ENCODE data around the gene ELOA. TPM values are rescaled to one million over a fixed set of nuclear protein-coding genes. Genes with fewer than 3 reads are reported as not detected.
A peak's percentile ranks its signal among the peaks of the same experiment; 100 is the strongest.

ELOA gene
- total and polyA plus RNA-seq, 2 of the 13 experiments (the other 11 are each of a cell fraction or from before 2014, with no cell fraction given): 14.2 to 28.5 TPM

DNA sequence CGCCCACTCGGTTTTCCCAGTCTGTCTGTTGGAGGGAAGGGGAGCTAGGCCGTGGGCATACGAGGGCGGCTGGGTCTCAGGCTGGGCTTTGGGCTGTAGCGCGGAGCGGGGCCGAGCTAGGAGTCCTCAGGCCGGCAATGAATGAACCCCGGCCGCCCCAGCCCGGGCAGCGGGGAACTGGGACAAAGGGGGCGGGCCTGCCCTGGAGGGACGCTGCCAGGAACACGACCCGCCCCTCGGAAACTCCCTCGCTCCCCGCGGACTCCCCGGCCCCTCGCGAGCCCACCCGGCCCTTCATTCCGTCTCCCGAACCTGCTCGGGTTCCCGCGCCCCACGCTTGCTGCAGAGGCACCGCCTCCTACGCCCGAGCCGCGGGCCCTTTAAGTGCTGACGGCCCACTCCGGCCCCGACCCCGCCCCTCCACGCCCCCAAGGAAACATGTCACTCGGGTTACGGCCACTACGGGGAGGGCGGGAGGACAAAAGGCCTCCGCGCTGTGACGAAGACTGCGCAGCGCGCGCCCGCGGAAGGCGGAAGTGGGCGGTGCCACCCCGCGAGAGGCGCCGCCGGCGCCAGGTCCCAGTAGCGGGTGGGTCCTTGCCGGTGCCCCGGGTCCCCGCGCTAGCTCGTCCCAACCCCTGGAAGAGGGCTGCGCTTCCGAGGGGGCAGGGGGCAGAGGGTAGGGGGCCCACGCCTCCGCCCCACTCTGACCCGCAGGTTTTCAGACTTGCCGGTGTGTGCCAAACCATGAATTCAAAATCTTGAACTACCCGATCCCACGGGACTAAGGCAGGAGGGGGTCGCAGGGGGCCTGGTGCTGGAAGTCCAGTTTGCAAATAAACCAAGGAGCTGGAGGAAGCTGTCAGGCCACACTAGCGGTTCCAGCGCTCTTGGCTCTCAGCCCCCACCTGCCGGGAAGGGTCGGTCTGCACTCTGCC is 57.4 kb downstream of the ELOA start, which contains the start of gene GALE (continued):
- peak; percentile 66; the same call in 1 of the 2 replicates for TF ChIP-seq KDM5A (IDR thresholded peaks at IDR 0.05; ENCODE audit: borderline replicate concordance, low read length)
- TF ChIP-seq, protein P1, sequence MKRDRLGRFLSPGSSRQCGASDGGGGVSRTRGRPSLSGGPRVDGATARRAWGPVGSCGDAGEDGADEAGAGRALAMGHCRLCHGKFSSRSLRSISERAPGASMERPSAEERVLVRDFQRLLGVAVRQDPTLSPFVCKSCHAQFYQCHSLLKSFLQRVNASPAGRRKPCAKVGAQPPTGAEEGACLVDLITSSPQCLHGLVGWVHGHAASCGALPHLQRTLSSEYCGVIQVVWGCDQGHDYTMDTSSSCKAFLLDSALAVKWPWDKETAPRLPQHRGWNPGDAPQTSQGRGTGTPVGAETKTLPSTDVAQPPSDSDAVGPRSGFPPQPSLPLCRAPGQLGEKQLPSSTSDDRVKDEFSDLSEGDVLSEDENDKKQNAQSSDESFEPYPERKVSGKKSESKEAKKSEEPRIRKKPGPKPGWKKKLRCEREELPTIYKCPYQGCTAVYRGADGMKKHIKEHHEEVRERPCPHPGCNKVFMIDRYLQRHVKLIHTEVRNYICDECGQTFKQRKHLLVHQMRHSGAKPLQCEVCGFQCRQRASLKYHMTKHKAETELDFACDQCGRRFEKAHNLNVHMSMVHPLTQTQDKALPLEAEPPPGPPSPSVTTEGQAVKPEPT (CRISPR knock-in tag; IDR thresholded peaks at IDR 0.05; ENCODE audit: low read depth): no peak
- TF ChIP-seq TOE1 (CRISPR knock-in tag; IDR thresholded peaks at IDR 0.05): no peak
- TF ChIP-seq, protein P2, sequence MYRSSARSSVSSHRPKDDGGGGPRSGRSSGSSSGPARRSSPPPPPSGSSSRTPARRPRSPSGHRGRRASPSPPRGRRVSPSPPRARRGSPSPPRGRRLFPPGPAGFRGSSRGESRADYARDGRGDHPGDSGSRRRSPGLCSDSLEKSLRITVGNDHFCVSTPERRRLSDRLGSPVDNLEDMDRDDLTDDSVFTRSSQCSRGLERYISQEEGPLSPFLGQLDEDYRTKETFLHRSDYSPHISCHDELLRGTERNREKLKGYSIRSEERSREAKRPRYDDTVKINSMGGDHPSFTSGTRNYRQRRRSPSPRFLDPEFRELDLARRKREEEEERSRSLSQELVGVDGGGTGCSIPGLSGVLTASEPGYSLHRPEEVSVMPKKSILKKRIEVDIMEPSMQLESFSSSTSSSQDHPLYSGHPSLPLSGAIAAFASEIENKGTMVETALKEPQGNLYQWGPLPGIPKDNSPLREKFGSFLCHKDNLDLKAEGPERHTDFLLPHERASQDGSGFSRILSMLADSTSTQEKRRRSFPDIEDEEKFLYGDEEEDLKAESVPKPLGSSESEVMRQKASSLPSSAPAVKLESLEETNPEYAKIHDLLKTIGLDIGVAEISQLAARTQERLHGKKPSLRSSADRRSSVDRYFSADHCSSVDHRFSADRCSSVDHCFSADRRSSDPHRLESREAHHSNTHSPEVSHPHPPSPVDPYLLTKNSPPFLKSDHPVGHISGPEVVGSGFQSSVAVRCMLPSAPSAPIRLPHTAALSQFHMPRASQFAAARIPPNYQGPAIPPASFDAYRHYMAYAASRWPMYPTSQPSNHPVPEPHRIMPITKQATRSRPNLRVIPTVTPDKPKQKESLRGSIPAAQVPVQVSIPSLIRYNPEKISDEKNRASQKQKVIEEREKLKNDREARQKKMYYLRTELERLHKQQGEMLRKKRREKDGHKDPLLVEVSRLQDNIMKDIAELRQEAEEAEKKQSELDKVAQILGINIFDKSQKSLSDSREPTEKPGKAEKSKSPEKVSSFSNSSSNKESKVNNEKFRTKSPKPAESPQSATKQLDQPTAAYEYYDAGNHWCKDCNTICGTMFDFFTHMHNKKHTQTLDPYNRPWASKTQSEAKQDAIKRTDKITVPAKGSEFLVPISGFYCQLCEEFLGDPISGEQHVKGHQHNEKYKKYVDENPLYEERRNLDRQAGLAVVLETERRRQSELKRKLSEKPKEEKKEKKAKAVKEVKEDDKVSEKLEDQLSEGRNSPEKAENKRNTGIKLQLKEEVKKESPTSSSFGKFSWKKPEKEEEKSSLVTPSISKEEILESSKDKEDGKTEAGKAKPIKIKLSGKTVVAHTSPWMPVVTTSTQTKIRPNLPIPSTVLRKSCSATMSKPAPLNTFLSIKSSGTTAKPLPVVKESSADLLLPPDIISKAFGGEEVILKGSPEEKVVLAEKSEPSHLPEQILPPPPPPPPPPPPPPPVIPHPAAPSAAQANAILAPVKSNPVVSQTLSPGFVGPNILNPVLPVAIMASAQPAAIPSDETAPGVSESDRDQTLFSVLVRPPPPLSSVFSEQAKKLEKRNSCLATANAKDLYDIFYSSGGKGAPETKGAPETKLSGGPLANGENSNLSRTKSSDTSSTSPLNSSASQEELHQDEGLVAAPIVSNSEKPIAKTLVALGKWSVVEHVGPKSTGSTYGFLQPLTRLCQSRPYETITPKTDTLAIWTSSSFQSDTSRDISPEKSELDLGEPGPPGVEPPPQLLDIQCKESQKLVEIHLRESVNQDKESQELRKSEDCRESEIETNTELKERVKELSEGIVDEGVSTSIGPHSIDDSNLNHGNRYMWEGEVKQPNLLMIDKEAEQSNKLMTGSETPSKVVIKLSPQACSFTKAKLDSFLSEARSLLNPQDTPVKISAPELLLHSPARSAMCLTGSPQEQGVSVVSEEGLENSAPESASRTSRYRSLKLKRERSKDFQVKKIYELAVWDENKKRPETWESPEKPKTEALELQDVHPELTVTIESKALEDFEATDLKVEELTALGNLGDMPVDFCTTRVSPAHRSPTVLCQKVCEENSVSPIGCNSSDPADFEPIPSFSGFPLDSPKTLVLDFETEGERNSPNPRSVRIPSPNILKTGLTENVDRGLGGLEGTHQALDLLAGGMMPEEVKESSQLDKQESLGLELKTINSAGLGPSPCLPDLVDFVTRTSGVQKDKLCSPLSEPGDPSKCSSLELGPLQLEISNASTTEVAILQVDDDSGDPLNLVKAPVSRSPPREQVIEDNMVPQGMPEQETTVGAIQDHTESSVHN (CRISPR knock-in tag; IDR thresholded peaks at IDR 0.05): no peak; the same call in 1 of the 2 replicates
- TF ChIP-seq, protein P3, sequence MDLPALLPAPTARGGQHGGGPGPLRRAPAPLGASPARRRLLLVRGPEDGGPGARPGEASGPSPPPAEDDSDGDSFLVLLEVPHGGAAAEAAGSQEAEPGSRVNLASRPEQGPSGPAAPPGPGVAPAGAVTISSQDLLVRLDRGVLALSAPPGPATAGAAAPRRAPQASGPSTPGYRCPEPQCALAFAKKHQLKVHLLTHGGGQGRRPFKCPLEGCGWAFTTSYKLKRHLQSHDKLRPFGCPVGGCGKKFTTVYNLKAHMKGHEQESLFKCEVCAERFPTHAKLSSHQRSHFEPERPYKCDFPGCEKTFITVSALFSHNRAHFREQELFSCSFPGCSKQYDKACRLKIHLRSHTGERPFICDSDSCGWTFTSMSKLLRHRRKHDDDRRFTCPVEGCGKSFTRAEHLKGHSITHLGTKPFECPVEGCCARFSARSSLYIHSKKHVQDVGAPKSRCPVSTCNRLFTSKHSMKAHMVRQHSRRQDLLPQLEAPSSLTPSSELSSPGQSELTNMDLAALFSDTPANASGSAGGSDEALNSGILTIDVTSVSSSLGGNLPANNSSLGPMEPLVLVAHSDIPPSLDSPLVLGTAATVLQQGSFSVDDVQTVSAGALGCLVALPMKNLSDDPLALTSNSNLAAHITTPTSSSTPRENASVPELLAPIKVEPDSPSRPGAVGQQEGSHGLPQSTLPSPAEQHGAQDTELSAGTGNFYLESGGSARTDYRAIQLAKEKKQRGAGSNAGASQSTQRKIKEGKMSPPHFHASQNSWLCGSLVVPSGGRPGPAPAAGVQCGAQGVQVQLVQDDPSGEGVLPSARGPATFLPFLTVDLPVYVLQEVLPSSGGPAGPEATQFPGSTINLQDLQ (CRISPR knock-in tag; IDR thresholded peaks at IDR 0.05): peak; percentile 36; the same call in 1 of the 2 replicates
- TF ChIP-seq MAFG (CRISPR knock-in tag; IDR thresholded peaks at IDR 0.05): no peak
- no peak for TF ChIP-seq SYNCRIP (IDR thresholded peaks at IDR 0.05; ENCODE audit: insufficient read depth, low read depth, low read length)
- TF ChIP-seq ZNF816 (CRISPR knock-in tag; IDR thresholded peaks at IDR 0.05; ENCODE audit: borderline replicate concordance): peak; percentile 52
- 0 out of 2 replicates have a peak, but pooled peaks have one; percentile 26 for TF ChIP-seq GTF3A (CRISPR knock-in tag; conservative IDR thresholded peaks at IDR 0.05)
- 0 out of 2 replicates have a peak, but pooled peaks have one; percentile 36 for TF ChIP-seq CENPT (CRISPR knock-in tag; IDR thresholded peaks at IDR 0.05; ENCODE audit: low read depth)
- no peak; the same call in 1 of the 2 replicates for TF ChIP-seq MAF1 (CRISPR knock-in tag; IDR thresholded peaks at IDR 0.05; ENCODE audit: borderline replicate concordance)
- TF ChIP-seq ZNF124 (CRISPR knock-in tag; IDR thresholded peaks at IDR 0.05): peak; percentile 36; the same call in 1 of the 2 replicates
- peak; percentile 80 for TF ChIP-seq ZNF670 (CRISPR knock-in tag; IDR thresholded peaks at IDR 0.05; ENCODE audit: borderline replicate concordance)
- peak; percentile 73; the same call in 1 of the 2 replicates for TF ChIP-seq POGZ (CRISPR knock-in tag; IDR thresholded peaks at IDR 0.05)
- peak; percentile 59; the same call in 1 of the 2 replicates for TF ChIP-seq PHF8 (CRISPR knock-in tag; IDR thresholded peaks at IDR 0.05)
